HepG2 (cell line): ENCODE measurements around the gene AGRP. TPM values are rescaled to one million over a fixed set of nuclear protein-coding genes. Genes with fewer than 3 reads are reported as not detected.

Experiments used
- ATM ChIP-seq: fragments of 450-650 bp; IDR thresholded peaks from 2 replicates; pipeline ENCODE4 v1.7.1; 2017; ENCODE audit warnings: mild to moderate bottlenecking, borderline replicate concordance
- GLMP ChIP-seq: sonication (generic); formaldehyde crosslinking; IDR thresholded peaks from 2 replicates; pipeline ENCODE4 v1.9.0; 2021; ENCODE audit warnings: missing genetic modification reagents, mild to moderate bottlenecking, borderline replicate concordance
- MAF1 ChIP-seq: sonication (generic); formaldehyde crosslinking; IDR thresholded peaks from 2 replicates; pipeline ENCODE4 v1.5.0; 2020; ENCODE audit warnings: missing genetic modification reagents, borderline replicate concordance
- NR0B2 ChIP-seq: sonication (generic); formaldehyde crosslinking; IDR thresholded peaks from 2 replicates; pipeline ENCODE4 v1.4.0; 2020; ENCODE audit warnings: mild to moderate bottlenecking, missing genetic modification reagents
- PRDM15 ChIP-seq: sonication (generic); formaldehyde crosslinking; IDR thresholded peaks from 2 replicates; pipeline ENCODE4 v1.4.0; 2020; ENCODE audit warnings: missing genetic modification reagents
- ZBTB25 ChIP-seq: IDR thresholded peaks from 2 replicates; pipeline ENCODE4 v1.6.1; 2018; ENCODE audit warnings: missing genetic modification reagents
- ZMYM3 ChIP-seq: sonication (generic); formaldehyde crosslinking; IDR thresholded peaks from 2 replicates; pipeline ENCODE4 v1.5.1; 2020; ENCODE audit warnings: mild to moderate bottlenecking, missing genetic modification reagents
- ZNF10 ChIP-seq: sonication (generic); formaldehyde crosslinking; IDR thresholded peaks from 2 replicates; pipeline ENCODE4 v1.4.0; 2020; ENCODE audit warnings: mild to moderate bottlenecking, low read depth, missing genetic modification reagents, borderline replicate concordance
- ZNF431 ChIP-seq: sonication (generic); formaldehyde crosslinking; IDR thresholded peaks from 2 replicates; pipeline ENCODE4 v1.9.0; 2022; ENCODE audit warnings: missing genetic modification reagents, low read depth, mild to moderate bottlenecking, borderline replicate concordance
- ZNF746 ChIP-seq: sonication (generic); formaldehyde crosslinking; IDR thresholded peaks from 2 replicates; pipeline ENCODE4 v1.8.0; 2022; ENCODE audit warnings: mild to moderate bottlenecking, missing genetic modification reagents
- ZNF768 ChIP-seq: sonication (generic); formaldehyde crosslinking; IDR thresholded peaks from 2 replicates; pipeline ENCODE4 v1.4.0; 2020; ENCODE audit warnings: missing genetic modification reagents
- ZNF782 ChIP-seq: sonication (generic); formaldehyde crosslinking; IDR thresholded peaks from 2 replicates; pipeline ENCODE4 v1.4.0; 2020; ENCODE audit warnings: missing genetic modification reagents, mild to moderate bottlenecking, borderline replicate concordance
- polyA plus RNA-seq, 8 experiments: library from polyadenylated mRNA; depleted of rRNA in 3 of 8; stranded (reverse) in 7 of 8; unstranded in 1 of 8; fragments of >200 nt; fragmentation: Illumina TruSeq in 4 of 8; extraction: Trizol in 4 of 8; gene quantifications; 2 replicates each; pipeline versions ENCODE4 v1.2.1 to v1.2.3, GENCODE V29; 2011 to 2016; ENCODE audit warnings: low read depth in 4 of 8, missing spikeins in 1 of 8, mixed read lengths in 1 of 8; ENCODE audit not compliant: insufficient read depth in 1 of 8
- total RNA-seq, 5 experiments: library from RNA; depleted of rRNA; stranded (reverse); fragments of >200 nt; fragmentation: Illumina TruSeq; extraction: Trizol; gene quantifications; 2 replicates each; pipeline ENCODE4 v1.2.3, GENCODE V29; 2016; ENCODE audit warnings: low read depth in 1 of 5
- TF ChIP-seq, protein P1 (sequence below): sonication (generic); formaldehyde crosslinking; IDR thresholded peaks from 2 replicates; pipeline ENCODE4 v1.4.0; 2020; ENCODE audit warnings: mild to moderate bottlenecking, missing genetic modification reagents, borderline replicate concordance
- TF ChIP-seq, protein P2 (sequence below): sonication (generic); formaldehyde crosslinking; IDR thresholded peaks from 2 replicates; pipeline ENCODE4 v1.4.0; 2020; ENCODE audit warnings: missing genetic modification reagents, borderline replicate concordance

AGRP gene
- total and polyA plus RNA-seq, 2 of the 13 experiments (the other 11 are each of a cell fraction or from before 2014, with no cell fraction given) = not detected

- TF ChIP-seq PRDM15 (CRISPR knock-in tag) = no peak
- no peak for TF ChIP-seq ZNF782 (CRISPR knock-in tag)
- no peak for TF ChIP-seq ATM
- TF ChIP-seq ZNF746 (CRISPR knock-in tag) = peak; percentile 49; the same call in 1 of the 2 replicates
- TF ChIP-seq ZNF10 (CRISPR knock-in tag) = no peak
- TF ChIP-seq ZMYM3 (CRISPR knock-in tag) = no peak
- TF ChIP-seq ZNF768 (CRISPR knock-in tag) = peak; percentile 63
- TF ChIP-seq NR0B2 (CRISPR knock-in tag) = no peak
- TF ChIP-seq ZBTB25 (CRISPR knock-in tag) = peak; percentile 98
- no peak for TF ChIP-seq GLMP (CRISPR knock-in tag)
- TF ChIP-seq ZNF431 (CRISPR knock-in tag) = peak; percentile 85; the same call in 1 of the 2 replicates
- TF ChIP-seq, protein P1, sequence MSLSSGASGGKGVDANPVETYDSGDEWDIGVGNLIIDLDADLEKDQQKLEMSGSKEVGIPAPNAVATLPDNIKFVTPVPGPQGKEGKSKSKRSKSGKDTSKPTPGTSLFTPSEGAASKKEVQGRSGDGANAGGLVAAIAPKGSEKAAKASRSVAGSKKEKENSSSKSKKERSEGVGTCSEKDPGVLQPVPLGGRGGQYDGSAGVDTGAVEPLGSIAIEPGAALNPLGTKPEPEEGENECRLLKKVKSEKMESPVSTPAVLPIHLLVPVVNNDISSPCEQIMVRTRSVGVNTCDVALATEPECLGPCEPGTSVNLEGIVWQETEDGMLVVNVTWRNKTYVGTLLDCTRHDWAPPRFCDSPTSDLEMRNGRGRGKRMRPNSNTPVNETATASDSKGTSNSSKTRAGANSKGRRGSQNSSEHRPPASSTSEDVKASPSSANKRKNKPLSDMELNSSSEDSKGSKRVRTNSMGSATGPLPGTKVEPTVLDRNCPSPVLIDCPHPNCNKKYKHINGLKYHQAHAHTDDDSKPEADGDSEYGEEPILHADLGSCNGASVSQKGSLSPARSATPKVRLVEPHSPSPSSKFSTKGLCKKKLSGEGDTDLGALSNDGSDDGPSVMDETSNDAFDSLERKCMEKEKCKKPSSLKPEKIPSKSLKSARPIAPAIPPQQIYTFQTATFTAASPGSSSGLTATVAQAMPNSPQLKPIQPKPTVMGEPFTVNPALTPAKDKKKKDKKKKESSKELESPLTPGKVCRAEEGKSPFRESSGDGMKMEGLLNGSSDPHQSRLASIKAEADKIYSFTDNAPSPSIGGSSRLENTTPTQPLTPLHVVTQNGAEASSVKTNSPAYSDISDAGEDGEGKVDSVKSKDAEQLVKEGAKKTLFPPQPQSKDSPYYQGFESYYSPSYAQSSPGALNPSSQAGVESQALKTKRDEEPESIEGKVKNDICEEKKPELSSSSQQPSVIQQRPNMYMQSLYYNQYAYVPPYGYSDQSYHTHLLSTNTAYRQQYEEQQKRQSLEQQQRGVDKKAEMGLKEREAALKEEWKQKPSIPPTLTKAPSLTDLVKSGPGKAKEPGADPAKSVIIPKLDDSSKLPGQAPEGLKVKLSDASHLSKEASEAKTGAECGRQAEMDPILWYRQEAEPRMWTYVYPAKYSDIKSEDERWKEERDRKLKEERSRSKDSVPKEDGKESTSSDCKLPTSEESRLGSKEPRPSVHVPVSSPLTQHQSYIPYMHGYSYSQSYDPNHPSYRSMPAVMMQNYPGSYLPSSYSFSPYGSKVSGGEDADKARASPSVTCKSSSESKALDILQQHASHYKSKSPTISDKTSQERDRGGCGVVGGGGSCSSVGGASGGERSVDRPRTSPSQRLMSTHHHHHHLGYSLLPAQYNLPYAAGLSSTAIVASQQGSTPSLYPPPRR (CRISPR knock-in tag) = 0 out of 2 replicates have a peak, but pooled peaks have one; percentile 31
- TF ChIP-seq, protein P2, sequence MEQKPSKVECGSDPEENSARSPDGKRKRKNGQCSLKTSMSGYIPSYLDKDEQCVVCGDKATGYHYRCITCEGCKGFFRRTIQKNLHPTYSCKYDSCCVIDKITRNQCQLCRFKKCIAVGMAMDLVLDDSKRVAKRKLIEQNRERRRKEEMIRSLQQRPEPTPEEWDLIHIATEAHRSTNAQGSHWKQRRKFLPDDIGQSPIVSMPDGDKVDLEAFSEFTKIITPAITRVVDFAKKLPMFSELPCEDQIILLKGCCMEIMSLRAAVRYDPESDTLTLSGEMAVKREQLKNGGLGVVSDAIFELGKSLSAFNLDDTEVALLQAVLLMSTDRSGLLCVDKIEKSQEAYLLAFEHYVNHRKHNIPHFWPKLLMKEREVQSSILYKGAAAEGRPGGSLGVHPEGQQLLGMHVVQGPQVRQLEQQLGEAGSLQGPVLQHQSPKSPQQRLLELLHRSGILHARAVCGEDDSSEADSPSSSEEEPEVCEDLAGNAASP = peak; percentile 91
- TF ChIP-seq MAF1 (CRISPR knock-in tag) = peak; percentile 86
Measured at GRCh38 chr16:67480833-67481560, 2.4 kb downstream of the AGRP start, which contains the start of gene ATP6V0D1 (continued).
